ENCODE results near the gene LYG1.
"Not testable (repeated sequence)": the region's sequence is repeated elsewhere in the genome, so short reads cannot be mapped to it uniquely, and the experiment has no call there.

Gene LYG1

DNA sequence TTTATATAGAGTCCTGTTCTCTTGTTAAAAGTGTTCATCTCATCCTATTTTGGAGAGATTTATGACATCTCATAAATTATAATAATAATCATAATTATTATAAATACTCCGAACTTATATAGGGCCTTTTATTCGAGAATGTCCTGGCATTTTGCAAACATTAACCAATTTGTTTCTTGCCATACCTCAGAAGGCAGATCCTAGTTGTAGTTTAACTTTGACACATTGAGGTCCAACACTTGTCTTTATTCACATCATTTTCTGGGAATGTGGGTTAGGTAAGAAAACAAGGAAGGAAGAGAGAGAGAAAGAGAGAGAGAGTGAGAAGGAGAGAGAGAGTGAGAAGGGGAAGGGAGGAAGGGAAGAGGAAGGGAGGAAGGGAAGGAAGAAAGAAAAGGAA lies at the start of gene LYG1:
TSS of gene LYG1 (minus strand) at position 101 of the 400 bp plus-strand sequence. CDS start 5,527 bp downstream, outside the sequence.
- H3K9ac ChIP-seq (ENCODE audit: low read depth, low read length); H3K4me1 ChIP-seq (ENCODE audit: insufficient read depth, low read length); H3K36me3 ChIP-seq (ENCODE audit: insufficient read depth, low read length); H3K9me3 ChIP-seq (ENCODE audit: control insufficient read depth, insufficient read depth, low read length): not testable (repeated sequence)

DNA sequence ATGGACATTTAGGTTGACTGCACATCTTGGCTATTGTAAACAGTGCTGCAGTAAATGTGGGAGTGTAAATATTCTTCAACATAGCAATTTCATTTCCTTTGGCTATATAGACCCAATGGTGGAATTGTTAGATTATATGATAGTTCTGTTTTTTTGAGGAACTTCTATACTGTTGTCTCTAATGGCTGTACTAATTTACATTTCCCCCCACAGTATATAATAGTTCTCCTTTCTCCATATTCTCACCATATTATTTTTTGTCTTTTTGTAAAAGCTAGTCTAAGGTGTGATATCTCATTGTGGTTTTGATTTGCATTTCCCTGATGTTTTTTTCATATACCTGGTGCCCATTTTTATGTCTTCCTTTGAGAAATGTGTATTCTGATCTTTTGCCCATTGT lies 49.2 kb upstream of the LYG1 start:
- no peak overlapping the region for H3K9ac ChIP-seq (ENCODE audit: low read depth, low read length)
- no peaks in the 10 kb centered on the region for H3K36me3 ChIP-seq (ENCODE audit: insufficient read depth, low read length)
- H3K4me1 ChIP-seq (ENCODE audit: insufficient read depth, low read length): no peaks in the 10 kb centered on the region
- H3K9me3 ChIP-seq (ENCODE audit: control insufficient read depth, insufficient read depth, low read length): no peaks in the 10 kb centered on the region

DNA sequence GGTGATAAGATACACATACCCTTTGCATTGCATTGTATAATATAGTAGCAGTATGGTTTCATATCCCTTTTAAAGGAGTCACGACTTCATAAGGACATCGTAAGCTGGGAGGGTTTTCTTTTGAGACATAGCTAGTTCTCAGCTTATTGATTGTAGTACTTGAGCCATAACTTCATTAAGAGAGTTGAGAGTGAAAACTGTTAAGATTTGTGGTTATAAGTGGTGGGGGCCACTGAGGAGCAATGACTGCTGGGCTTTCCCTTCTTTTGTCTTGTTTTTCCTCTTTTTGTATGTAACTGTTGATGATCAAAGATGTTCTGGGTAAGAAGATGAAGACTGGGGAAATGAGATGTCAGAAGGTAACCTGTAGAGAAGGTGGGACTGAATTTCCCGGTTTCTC lies 47.2 kb upstream of the LYG1 start:
- Histone ChIP-seq H3K4me1 (ENCODE audit: insufficient read depth, low read length) (no peaks in the 10 kb centered on the region), H3K9ac (ENCODE audit: low read depth, low read length) (no peak overlapping the region), H3K36me3 (ENCODE audit: insufficient read depth, low read length) (no peaks in the 10 kb centered on the region), H3K9me3 (ENCODE audit: control insufficient read depth, insufficient read depth, low read length) (no peaks in the 10 kb centered on the region)

DNA sequence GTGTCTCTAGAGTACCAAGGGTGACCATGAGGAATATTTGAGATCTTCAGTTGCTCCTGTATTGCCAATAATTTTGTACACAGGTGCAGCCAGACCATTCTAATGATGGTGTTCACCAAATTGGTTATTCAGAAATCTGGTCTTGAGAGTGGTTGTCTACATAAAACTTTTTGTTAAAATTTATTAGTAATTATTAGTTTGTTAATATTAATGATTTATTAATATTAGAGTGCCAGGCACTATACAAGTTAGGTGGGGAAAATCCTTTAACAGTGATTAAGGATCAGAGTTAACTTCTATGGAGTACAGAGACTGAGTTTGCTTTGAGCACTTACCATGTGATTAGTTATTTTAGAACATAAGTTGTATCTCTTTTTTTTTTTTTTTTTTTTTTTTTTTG lies 45.2 kb upstream of the LYG1 start:
- Histone ChIP-seq H3K9ac (ENCODE audit: low read depth, low read length) (no peak overlapping the region), H3K36me3 (ENCODE audit: insufficient read depth, low read length) (no peaks in the 10 kb centered on the region), H3K9me3 (ENCODE audit: control insufficient read depth, insufficient read depth, low read length) (no peaks in the 10 kb centered on the region), H3K4me1 (ENCODE audit: insufficient read depth, low read length) (no peaks in the 10 kb centered on the region)

DNA sequence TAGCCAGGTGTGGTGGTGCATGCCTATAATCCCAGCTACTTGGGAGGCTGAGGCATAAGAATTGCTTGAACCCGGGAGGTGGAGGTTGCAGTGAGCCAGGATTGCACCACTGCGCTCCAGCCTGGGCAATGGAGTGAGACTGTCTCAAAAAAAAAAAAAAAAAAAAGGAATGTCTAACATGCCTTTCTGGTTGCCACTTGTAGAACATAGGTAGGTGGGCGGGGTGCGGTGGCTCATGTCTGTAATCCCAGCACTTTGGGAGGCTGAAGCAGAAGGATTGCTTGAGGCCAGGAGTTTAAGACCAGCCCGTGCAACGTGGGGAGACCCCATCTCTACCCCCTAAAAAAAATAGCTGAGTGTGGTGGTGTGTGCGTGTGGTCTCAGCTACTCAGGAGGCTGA lies 44.4 kb upstream of the LYG1 start:
- H3K4me1 ChIP-seq (ENCODE audit: insufficient read depth, low read length); H3K9me3 ChIP-seq (ENCODE audit: control insufficient read depth, insufficient read depth, low read length); H3K36me3 ChIP-seq (ENCODE audit: insufficient read depth, low read length); H3K9ac ChIP-seq (ENCODE audit: low read depth, low read length): not testable (repeated sequence)

DNA sequence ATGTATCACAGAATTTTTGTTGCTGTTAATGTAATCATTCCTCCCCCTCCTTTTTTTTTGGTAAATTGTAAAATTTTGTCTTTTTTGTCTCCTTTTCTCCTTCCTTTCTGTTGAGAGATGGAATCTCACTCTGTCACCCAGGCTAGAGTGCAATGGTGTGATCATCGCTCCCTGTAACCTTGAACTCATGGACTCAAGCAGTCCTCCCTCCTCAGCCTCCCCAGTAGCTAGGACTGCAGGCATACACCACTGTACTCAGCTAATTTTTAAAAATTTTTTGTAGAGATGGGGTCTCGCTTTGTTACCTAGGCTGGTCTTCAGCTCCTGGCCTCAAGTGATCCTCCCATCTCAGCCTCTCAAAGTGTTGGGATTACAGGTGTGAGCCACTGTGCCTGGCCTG lies 41.5 kb upstream of the LYG1 start:
- Histone ChIP-seq H3K9me3 (ENCODE audit: control insufficient read depth, insufficient read depth, low read length) (no peaks in the 10 kb centered on the region), H3K9ac (ENCODE audit: low read depth, low read length) (no peak overlapping the region), H3K36me3 (ENCODE audit: insufficient read depth, low read length) (no peaks in the 10 kb centered on the region), H3K4me1 (ENCODE audit: insufficient read depth, low read length) (0 out of 2 replicates have a peak, but pooled peaks cover 3% of the 10 kb centered on the region)

DNA sequence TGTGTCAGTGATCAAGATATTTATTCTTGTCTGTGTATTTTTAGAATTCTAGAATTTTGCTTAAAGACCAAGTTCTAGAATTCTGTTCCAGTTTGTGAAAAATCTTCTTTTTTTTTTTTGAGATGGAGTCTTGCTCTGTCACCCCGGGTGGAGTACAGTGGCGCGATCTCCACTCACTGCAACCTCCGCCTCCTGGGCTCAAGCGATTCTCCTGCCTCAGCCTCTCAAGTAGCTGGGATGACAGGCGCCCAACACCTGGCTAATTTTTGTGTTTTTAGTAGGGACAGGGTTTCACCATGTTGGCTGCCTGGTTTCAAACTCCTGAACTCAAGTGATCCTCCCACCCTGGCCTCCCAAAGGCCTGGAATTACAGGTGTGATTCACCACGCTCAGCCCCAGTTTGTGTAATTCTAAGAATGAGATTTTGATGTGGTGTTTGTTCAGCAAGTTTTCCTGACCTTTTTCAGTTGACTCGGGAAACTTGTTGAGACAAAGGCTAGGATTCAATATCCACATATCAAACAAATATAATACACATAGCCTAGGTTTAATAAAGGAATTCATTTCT lies 39.8 kb upstream of the LYG1 start:
- Histone ChIP-seq H3K9me3 (ENCODE audit: control insufficient read depth, insufficient read depth, low read length) (no peaks in the 10 kb centered on the region), H3K36me3 (ENCODE audit: insufficient read depth, low read length) (no peaks in the 10 kb centered on the region), H3K4me1 (ENCODE audit: insufficient read depth, low read length) (0 out of 2 replicates have a peak, but pooled peaks cover 3% of the 10 kb centered on the region), H3K9ac (ENCODE audit: low read depth, low read length) (no peak overlapping the region)

DNA sequence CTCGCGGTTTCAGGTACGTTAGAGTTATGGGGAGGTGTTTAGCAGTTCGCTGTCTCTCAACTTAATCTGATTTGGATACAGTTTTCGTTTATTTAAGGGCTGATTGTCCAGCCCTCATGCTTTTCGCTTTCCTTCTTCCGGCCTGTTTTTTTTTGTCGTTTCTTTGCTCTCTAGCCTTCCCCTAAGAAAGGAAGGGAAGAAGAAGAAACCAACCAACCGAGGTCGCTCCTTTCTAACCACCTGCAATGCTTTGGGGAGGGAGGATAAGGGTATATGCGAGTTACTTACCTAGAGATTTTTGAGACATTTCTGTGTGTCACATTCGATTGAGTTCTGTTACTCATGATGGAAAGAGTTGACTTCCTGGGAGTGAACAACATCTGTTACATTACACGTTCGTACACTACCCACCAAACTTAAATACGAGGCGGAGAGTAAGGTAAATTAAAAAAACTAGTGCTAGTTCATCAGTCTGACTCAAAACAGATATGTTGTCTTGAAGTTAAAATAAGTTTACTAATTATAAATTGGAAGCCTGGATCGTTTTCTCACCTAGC lies 37.1 kb upstream of the LYG1 start:
- H3K9ac ChIP-seq (ENCODE audit: low read depth, low read length): peak overlapping the region; percentile 81
- H3K4me1 ChIP-seq (ENCODE audit: insufficient read depth, low read length): 0 out of 2 replicates have a peak, but pooled peaks cover 3% of the 10 kb centered on the region
- H3K9me3 ChIP-seq (ENCODE audit: control insufficient read depth, insufficient read depth, low read length): no peaks in the 10 kb centered on the region
- no peaks in the 10 kb centered on the region for H3K36me3 ChIP-seq (ENCODE audit: insufficient read depth, low read length)

DNA sequence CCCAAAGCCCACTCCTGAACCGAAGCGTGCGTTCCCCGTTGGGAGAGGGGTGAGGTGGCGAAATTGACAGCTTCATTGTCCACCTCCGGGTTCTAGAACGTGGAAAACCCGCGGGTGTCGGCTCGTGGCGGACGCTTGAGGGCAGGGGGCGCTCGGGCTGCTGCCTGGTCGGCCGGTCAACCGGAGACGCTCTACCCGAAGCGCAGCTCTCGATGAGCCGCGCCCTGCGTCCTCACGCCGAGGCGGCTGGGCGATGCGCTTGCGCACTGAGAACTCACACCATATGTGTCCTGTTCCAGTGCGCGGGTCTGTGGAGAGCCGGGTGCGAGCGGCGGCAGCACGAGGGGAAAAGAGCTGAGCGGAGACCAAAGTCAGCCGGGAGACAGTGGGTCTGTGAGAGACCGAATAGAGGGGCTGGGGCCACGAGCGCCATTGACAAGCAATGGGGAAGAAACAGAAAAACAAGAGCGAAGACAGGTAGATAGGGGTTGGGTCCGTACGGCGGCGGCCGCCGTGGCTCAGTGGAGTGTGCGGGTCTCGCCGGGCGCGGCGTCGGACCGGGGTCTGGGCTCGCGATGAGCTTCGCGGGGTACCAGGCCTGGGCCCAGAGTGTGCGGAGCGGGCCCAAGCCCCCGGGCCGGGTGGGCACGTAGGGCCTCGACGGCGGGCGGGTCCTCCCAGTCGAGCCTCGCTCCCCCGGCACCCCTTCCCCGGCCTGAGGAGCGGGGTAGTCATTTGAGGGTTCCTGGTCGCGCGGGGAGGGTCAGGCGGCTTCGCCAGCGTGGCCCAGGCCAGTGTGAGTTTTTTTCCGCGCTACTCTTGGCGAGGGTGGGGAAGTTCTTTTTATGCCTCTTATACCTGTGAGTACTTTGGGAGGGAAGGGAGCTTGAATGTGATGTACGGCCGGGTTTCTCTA lies 36.4 kb upstream of the LYG1 start, which contains the start of gene EIF5B:
TSS of gene EIF5B (plus strand) at position 277 of the 916 bp plus-strand sequence. CDS start at position 443, 166 bp downstream.
- Histone ChIP-seq H3K9me3 (ENCODE audit: control insufficient read depth, insufficient read depth, low read length) (no peaks in the 10 kb centered on the region), H3K9ac (ENCODE audit: low read depth, low read length) (peak within 1 kb of the TSS; percentile 81), H3K4me1 (ENCODE audit: insufficient read depth, low read length) (0 out of 2 replicates have a peak, but pooled peaks cover 3% of the 10 kb centered on the region)

DNA sequence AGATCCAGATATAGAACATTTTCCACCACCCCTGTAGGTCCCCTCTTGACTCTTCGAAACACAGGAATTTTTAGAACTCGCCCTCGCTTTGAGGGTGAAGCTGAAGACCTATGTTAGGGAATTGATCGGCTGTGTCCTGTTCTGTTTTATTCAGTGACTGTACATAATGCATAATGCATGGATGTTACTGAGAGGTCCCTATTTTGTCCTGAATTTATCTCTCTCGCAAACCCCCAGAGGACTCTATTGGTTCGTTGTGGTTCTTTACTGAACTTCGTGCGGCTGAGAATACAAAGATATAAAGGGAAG lies 35.8 kb upstream of the LYG1 start:
- Histone ChIP-seq H3K36me3 (ENCODE audit: insufficient read depth, low read length) (peaks cover 11% of the 10 kb centered on the region), H3K9ac (ENCODE audit: low read depth, low read length) (peak overlapping the region; percentile 81), H3K9me3 (ENCODE audit: control insufficient read depth, insufficient read depth, low read length) (no peaks in the 10 kb centered on the region), H3K4me1 (ENCODE audit: insufficient read depth, low read length) (0 out of 2 replicates have a peak, but pooled peaks cover 3% of the 10 kb centered on the region)

More for the DNA sequence above, 36.4 kb upstream of the LYG1 start, which contains the start of gene EIF5B:
- peaks cover 5% of the 10 kb centered on the region for H3K36me3 ChIP-seq (ENCODE audit: insufficient read depth, low read length)

DNA sequence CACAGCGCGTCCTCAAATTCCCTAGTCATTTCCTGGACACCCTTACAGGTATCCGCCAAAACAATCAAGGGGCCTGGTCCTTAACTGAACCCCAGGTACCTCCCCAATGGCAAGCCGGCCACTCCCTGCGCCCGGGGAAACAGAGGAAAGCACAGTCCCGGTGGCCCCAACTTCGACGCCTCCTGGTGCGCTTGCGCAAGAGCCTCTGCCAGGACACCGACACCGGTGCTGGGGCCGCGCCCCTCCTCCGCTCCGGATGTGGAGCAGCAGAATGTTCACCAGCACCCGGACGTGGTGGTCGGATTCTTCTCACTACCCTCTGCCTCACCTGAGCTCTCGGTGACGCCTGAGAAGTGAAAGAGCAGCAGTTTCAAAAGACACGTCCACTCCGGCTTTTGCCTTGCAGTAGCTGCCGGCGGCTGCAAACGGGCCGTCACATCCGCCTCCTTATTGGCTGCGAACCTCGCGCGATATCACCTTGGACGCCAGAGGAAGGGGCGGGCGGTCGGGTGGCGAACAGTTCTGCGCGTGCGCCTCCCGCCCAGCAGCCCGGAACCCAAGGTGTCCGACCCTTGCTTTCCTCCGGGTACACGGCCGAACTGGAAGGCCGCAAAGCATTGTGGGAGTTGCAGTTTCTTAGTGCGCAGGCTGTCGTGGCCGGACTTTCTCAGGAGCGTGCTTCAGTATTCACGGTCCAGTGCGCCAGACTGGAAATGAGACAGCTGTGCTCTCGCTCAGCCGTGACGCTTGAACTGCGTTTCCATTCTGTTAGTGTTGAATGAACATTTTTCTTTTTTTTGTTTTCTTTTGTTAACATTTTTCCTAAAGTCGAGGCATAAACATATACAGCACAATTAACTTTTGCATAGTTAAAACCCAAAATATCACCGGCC lies 35.2 kb upstream of the LYG1 start, which contains the start of gene TXNDC9:
TSS of gene TXNDC9 (minus strand) at position 423 of the 893 bp plus-strand sequence. CDS start 3,123 bp downstream, outside the sequence.
- 0 out of 2 replicates have a peak, but pooled peaks cover 3% of the 10 kb centered on the region for H3K4me1 ChIP-seq (ENCODE audit: insufficient read depth, low read length)

DNA sequence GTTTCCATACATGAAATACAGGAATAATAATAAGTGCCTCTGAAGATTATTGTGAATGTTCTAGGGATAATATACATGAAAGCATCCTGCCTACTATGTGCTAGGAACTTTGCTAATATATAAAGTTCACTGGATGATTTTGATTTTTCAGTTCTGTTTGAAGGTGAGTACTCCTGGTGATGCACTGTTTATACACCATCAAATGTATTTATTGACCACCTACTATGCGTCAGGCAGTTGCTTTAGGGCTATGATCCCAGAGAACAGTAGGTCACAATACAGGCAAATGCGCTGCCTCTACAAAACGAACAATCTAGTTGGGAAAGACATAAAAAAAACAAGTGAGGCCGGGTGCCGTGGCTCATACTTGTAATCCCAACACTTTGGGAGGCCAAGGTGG lies 24.4 kb upstream of the LYG1 start:
- no peaks in the 10 kb centered on the region for H3K4me1 ChIP-seq (ENCODE audit: insufficient read depth, low read length)
- H3K36me3 ChIP-seq (ENCODE audit: insufficient read depth, low read length): peaks cover 16% of the 10 kb centered on the region
- H3K9me3 ChIP-seq (ENCODE audit: control insufficient read depth, insufficient read depth, low read length): no peaks in the 10 kb centered on the region
- no peak overlapping the region for H3K9ac ChIP-seq (ENCODE audit: low read depth, low read length)

More for the DNA sequence above, 35.2 kb upstream of the LYG1 start, which contains the start of gene TXNDC9:
- peak within 1 kb of the TSS; percentile 81 for H3K9ac ChIP-seq (ENCODE audit: low read depth, low read length)
- peaks cover 15% of the 10 kb centered on the region for H3K36me3 ChIP-seq (ENCODE audit: insufficient read depth, low read length)
- H3K9me3 ChIP-seq (ENCODE audit: control insufficient read depth, insufficient read depth, low read length): no peaks in the 10 kb centered on the region

DNA sequence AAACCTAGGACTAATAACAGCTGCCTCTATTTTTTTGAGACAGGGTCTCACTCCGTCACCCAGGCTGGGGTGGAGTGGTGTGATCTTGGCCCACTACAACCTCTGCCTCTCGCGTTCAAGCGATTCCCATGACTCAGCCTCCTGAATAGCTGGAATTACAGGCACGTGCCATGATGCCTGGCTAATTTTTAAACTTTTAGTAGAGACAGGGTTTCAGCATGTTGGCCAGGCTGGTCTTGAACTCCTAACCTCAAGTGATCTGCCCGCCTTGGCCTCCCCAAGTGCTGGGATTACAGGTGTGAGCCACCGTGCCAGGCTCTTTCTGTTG lies 16.8 kb upstream of the LYG1 start:
- not testable (repeated sequence) for H3K36me3 ChIP-seq (ENCODE audit: insufficient read depth, low read length); H3K9ac ChIP-seq (ENCODE audit: low read depth, low read length); H3K4me1 ChIP-seq (ENCODE audit: insufficient read depth, low read length); H3K9me3 ChIP-seq (ENCODE audit: control insufficient read depth, insufficient read depth, low read length)

Measured in ES-I3 (cell line).